ENCODE data around the gene DDT. TPM values are rescaled to one million over a fixed set of nuclear protein-coding genes. Genes with fewer than 3 reads are reported as not detected.
"Not testable (repeated sequence)": the region's sequence is repeated elsewhere in the genome, so short reads cannot be mapped to it uniquely, and the experiment has no call there.

Gene DDT
- total RNA-seq, 2 donors from 2014 or later, result 74.6 to 89.4 TPM

DNA sequence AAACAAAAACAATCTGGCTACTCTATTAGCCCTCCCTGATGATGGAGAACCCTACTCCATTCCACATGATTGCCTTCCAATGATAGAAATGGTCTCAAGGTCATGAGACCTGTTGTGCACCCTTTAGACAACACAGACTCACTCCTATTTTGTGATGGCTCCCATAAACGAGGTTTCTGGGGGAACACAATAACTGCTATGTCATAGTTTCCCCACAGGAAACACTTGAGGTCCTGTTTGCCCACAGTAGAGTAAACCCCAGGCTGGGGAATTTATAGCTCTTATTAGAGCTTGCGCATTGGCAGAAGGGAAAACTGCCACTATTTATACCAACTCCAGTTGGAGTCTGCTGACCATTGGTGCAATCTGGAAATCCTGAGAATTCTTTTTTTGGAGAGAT lies 51.3 kb downstream of the DDT start:
- H3K27ac Mint-ChIP-seq, result no peak overlapping the region
- H3K4me1 Mint-ChIP-seq (ENCODE audit: low read depth), result no peaks in the 10 kb centered on the region
- peaks cover 5% of the 10 kb centered on the region for H3K27me3 Mint-ChIP-seq (ENCODE audit: low read depth)
- DNase-seq (no peak), ATAC-seq (replicated peaks in 1 of 2) (no peak)
- peaks cover 8 to 18% of the 10 kb centered on the region in 2 donors for H3K36me3 Mint-ChIP-seq (ENCODE audit: insufficient read depth in 2 of 2)
- H3K9me3 Mint-ChIP-seq, result peaks cover 5 to 6% of the 10 kb centered on the region in 2 donors
- no peak overlapping the region for H3K4me3 Mint-ChIP-seq

DNA sequence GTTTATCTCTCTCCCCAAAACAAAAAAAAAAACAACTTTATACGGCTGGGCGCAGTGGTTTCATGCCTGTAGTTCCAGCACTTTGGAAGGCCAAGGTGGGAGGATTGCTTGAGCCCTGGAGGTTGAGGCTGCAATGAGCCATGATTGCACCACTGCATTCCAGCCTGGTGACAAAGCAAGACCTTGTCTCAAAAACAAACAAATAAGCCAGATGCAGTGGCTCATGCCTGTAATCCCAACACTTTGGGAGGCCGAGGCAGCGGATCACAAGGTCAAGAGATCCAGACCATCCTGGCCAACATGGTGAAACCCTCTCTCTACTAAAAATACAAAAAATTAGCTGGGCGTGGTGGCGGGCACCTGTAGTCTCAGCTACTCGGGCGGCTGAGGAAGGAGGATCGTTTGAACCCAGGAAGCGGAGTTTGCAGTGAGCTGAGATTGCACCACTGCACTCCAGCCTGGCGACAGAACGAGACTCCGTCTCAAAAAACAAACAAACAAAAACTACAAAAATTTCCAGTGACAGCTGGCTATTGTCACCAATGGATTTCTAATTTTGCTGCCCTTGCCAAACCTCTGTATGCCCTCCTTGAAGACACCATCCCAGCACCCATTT lies 52.5 kb downstream of the DDT start:
- not testable (repeated sequence) for H3K27me3 Mint-ChIP-seq (ENCODE audit: low read depth); H3K27ac Mint-ChIP-seq; H3K4me1 Mint-ChIP-seq (ENCODE audit: low read depth); DNase-seq; H3K4me3 Mint-ChIP-seq; H3K9me3 Mint-ChIP-seq; ATAC-seq (replicated peaks in 1 of 2)
- H3K36me3 Mint-ChIP-seq (ENCODE audit: insufficient read depth in 2 of 2), result peaks cover 8 to 13% of the 10 kb centered on the region in 2 donors

Other genes with a start within 250 kb of the DDT start
- 1 to 10 TPM; 1.6 to 1.8 TPM for gene ZNF70, start 223.3 kb downstream of the DDT start, total RNA-seq
- gene VPREB3, start 220.0 kb downstream of the DDT start, total RNA-seq, result 1 to 10 TPM in 1 of 2 donors, under 1 TPM in 1; 0.90 to 1.7 TPM
- 1 to 10 TPM in 1 of 2 donors, under 1 TPM in 1; 0.72 to 1.5 TPM for gene C22orf15, start 211.5 kb downstream of the DDT start, total RNA-seq
- gene CHCHD10, start 206.5 kb downstream of the DDT start, total RNA-seq, result 10 to 100 TPM; 54.4 to 62.5 TPM
- gene MMP11, start 201.6 kb downstream of the DDT start, total RNA-seq, result under 1 TPM; 0.46 to 0.56 TPM
- gene SMARCB1, start 187.5 kb downstream of the DDT start, total RNA-seq, result 10 to 100 TPM; 67.4 to 83.0 TPM
- 1 to 10 TPM; 2.6 to 5.2 TPM for gene DERL3, start 135.4 kb downstream of the DDT start, total RNA-seq
- gene SLC2A11, start 116.6 kb downstream of the DDT start, total RNA-seq, result 10 to 100 TPM in 1 of 2 donors, 1 to 10 TPM in 1; 10.0 to 11.1 TPM
- 100 to 1,000 TPM; 350 to 469 TPM for gene MIF, start 80.1 kb downstream of the DDT start, total RNA-seq
- gene GSTT2B, start 13.2 kb downstream of the DDT start, total RNA-seq, result under 1 TPM in 1 of 2 donors, not detected in 1; 0.46 TPM
- gene DDTL, start 7.6 kb downstream of the DDT start, total RNA-seq, result 1 to 10 TPM in 1 of 2 donors, under 1 TPM in 1; 0.95 to 3.4 TPM
- not detected for gene GSTT2, start 5.7 kb upstream of the DDT start, total RNA-seq
- gene GSTT4, start 31.0 kb upstream of the DDT start, total RNA-seq, result not detected
- 10 to 100 TPM; 69.2 to 73.4 TPM for gene CABIN1, start 36.9 kb upstream of the DDT start, total RNA-seq
- gene SUSD2, start 207.0 kb upstream of the DDT start, total RNA-seq, result under 1 TPM; 0.55 to 0.60 TPM